Thoracic aorta (tissue), 2 donors: ENCODE data around the gene PTPN23. TPM values are rescaled to one million over a fixed set of nuclear protein-coding genes. Genes with fewer than 3 reads are reported as not detected.

ENCODE experiments used
- ATAC-seq: fragments of 150-250 bp; one replicate; pipeline ENCODE4 v1.8.0; 2017; ENCODE audit warnings: low read depth; ENCODE audit not compliant: insufficient number of reproducible peaks, low FRiP score
- DNase-seq: peaks from one replicate; pipeline ENCODE4 v3.0.0-alpha.2; 2020; ENCODE audit warnings: low spot score
- H3K27ac ChIP-seq, 2 donors: fragments of 200-600 bp; sonication (generic); 1 replicate in 1 of 2; 2 replicates in 1 of 2; pipeline ENCODE4 v1.5.1; 2016; ENCODE audit warnings: mild to moderate bottlenecking in 2 of 2, moderate library complexity in 2 of 2
- H3K27me3 ChIP-seq: fragments of 200-600 bp; sonication (generic); replicated peaks from 2 replicates; pipeline ENCODE4 v1.6.0; 2016; ENCODE audit warnings: mild to moderate bottlenecking; ENCODE audit not compliant: insufficient read depth
- H3K36me3 ChIP-seq: fragments of 200-600 bp; sonication (generic); one replicate; pipeline ENCODE4 v1.5.1; 2016
- H3K4me1 ChIP-seq, 2 donors: fragments of 200-600 bp; sonication (generic); 1 replicate in 1 of 2; 2 replicates in 1 of 2; pipeline versions ENCODE4 v1.5.1 to v1.6.0; 2016; ENCODE audit warnings: low read depth in 2 of 2, mild to moderate bottlenecking in 1 of 2; ENCODE audit not compliant: control insufficient read depth in 1 of 2
- H3K4me3 ChIP-seq: fragments of 200-600 bp; sonication (generic); 2 replicates; pipeline ENCODE4 v1.5.1; 2016; ENCODE audit warnings: mild to moderate bottlenecking
- H3K9me3 ChIP-seq: fragments of 200-600 bp; sonication (generic); 2 replicates; pipeline ENCODE4 v1.5.1; 2016
- total RNA-seq, 2 donors: library from RNA; depleted of rRNA; stranded (reverse); fragments of >200 nt; gene quantifications; one replicate each; pipeline versions ENCODE4 v1.1.0 to v1.2.3, GENCODE V29; 2016
- TF ChIP-seq, protein P1 (sequence below): fragments of 200-600 bp; sonication (generic); IDR thresholded peaks from one replicate; pipeline ENCODE4 v1.5.1; 2019; ENCODE audit warnings: antibody characterized with exemption

The PTPN23 gene
- total RNA-seq, 2 donors from 2014 or later = 32.2 to 50.4 TPM

DNA sequence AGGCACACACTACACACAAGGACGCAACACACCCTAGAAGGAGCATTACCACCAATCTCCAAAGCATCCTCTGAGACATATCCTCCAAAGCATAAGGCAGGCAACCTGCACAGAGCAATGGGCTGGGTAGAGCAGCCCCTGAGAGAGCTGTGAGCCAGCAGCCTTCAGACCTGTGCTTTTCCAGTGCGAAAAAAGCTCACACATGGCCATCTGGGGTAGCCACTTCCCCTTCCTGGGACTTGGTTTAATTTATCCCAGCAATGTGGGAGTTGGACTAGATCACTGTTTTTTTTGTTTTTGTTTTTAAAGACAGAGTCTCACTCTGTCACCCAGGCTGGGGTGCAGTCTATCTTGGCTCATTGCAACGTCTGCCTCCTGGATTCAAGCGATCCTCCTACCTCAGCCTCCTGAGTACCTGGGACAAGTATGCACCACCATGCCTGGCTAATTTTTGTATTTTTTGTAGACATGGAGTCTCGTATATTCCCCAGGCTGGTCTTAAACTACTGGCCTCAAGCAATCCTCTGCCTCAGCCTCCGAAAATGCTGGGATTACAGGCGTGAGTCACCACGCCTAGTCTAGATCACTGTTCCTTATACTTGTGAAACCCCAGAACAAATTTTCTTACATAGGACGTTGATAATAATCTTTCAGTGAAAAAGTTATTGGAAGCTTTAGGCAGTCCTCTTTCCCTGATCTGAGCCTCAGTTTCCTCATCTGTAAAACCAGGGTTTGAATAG is 18.9 kb downstream of the PTPN23 start:
- Histone ChIP-seq H3K27me3 (no peaks in the 10 kb centered on the region), H3K4me3 (no peak overlapping the region), H3K9me3 (no peaks in the 10 kb centered on the region), H3K36me3 (peaks cover 3% of the 10 kb centered on the region), H3K27ac (no peak overlapping the region), H3K4me1 (peaks cover 17 to 36% of the 10 kb centered on the region in 2 donors)
- no peak for ATAC-seq
- no peak for DNase-seq
- TF ChIP-seq, protein P1, sequence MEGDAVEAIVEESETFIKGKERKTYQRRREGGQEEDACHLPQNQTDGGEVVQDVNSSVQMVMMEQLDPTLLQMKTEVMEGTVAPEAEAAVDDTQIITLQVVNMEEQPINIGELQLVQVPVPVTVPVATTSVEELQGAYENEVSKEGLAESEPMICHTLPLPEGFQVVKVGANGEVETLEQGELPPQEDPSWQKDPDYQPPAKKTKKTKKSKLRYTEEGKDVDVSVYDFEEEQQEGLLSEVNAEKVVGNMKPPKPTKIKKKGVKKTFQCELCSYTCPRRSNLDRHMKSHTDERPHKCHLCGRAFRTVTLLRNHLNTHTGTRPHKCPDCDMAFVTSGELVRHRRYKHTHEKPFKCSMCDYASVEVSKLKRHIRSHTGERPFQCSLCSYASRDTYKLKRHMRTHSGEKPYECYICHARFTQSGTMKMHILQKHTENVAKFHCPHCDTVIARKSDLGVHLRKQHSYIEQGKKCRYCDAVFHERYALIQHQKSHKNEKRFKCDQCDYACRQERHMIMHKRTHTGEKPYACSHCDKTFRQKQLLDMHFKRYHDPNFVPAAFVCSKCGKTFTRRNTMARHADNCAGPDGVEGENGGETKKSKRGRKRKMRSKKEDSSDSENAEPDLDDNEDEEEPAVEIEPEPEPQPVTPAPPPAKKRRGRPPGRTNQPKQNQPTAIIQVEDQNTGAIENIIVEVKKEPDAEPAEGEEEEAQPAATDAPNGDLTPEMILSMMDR = no peak

DNA sequence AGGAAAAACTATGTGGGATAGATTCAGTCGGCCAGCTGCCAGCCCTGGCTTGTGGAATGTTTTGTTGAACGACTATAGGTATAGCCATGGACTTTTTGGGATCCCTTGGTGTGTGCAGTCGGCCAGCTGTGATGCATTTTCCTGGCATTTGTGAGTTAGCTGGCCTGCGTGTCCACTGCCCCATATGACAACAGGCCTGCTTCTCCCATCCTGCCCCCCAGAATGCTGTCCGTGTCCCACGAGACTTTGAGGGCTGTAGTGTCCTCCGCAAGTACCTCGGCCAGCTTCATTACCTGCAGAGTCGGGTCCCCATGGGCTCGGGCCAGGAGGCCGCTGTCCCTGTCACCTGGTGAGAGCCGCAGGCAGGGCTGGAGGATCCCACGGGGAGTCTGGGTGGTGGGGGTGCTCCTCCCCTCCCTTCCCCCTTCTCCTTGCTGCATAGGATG is 23.6 kb downstream of the PTPN23 start:
- ATAC-seq = no peak
- H3K9me3 ChIP-seq = no peaks in the 10 kb centered on the region
- H3K4me1 ChIP-seq = peaks cover 6 to 24% of the 10 kb centered on the region in 2 donors
- H3K36me3 ChIP-seq = peaks cover 41% of the 10 kb centered on the region
- no peaks in the 10 kb centered on the region for H3K27me3 ChIP-seq
- H3K4me3 ChIP-seq = no peak overlapping the region
- TF ChIP-seq, protein P1 = no peak
- no peak for DNase-seq
- H3K27ac ChIP-seq = peak overlapping the region; percentile 55 to 72

DNA sequence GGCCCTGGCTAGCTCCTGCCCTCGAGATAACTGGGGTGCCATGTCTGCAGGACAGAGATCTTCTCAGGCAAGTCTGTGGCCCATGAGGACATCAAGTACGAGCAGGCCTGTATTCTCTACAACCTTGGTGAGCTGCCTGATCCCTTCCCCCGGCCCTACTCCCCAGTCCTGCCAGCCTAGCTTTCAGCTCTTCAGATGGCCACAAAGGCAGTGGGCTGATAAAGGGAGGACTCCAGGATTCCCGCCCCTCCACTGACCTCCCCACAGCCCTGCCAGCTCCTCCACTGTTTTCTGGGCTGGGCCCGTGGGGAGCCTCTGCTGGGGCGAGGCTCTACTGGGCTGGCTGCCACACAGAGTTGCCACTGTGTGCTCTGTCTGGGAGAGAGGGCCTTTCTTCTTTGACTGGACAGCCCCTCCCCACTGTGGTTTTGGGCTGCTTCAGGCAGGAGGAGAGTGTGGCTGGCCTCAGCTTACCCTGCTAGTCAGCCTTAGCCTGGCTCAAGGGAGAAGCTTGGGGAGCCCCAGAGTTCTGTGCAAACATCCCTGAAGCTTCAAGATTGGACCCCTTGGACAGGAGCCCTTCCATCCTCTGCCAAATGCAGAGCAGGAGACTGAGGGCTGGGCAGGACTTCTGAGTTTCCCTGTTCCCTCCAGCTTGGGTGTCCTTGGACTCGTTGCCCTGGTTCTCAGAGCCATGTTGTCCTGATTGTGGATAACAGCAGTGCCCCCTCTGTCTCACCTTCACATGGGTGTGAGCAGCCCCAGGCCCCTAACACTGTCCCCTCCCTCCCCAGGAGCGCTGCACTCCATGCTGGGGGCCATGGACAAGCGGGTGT is 24.4 kb downstream of the PTPN23 start:
- Histone ChIP-seq H3K27ac (peak overlapping the region; percentile 55 to 72), H3K4me3 (no peak overlapping the region), H3K4me1 (peaks cover 6 to 24% of the 10 kb centered on the region in 2 donors), H3K36me3 (peaks cover 48% of the 10 kb centered on the region), H3K9me3 (no peaks in the 10 kb centered on the region), H3K27me3 (no peaks in the 10 kb centered on the region)
- TF ChIP-seq, protein P1 = no peak
- DNase-seq (no peak), ATAC-seq (peak; percentile 26)

DNA sequence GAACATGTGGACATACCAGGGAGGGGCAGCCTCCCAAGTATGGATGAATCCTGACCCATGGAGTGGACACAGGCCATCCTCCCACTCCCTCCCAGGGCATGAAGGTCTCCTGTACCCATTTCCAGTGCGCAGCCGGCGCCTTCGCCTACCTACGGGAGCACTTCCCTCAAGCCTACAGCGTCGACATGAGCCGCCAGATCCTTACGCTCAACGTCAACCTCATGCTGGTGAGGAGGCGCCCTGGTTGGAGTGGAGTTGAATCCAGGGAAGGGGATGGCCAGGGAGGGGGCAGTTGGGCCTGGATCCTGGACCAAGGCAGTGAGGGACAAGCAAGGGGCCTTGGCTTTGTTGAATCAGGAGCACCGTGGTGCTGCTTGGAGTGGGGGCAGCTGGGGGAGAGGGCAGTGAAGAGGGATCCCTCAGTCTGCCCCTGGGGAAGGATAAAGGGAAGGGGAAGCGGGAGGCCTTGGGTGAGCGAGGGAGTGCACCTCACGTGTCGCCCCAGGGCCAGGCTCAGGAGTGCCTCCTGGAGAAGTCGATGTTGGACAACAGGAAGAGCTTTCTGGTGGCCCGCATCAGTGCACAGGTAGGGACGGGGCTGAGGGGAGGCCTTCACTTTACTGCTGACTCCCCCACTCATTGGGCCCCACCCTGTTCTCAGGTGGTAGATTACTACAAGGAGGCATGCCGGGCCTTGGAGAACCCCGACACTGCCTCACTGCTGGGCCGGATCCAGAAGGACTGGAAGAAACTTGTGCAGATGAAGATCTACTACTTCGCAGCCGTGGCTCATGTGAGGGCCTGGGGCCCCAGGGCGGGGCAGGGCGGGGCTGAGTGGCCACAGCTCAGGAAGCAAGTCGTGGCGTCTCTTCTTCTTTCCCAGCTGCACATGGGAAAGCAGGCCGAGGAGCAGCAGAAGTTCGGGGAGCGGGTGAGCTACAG is 25.3 kb downstream of the PTPN23 start:
- H3K27ac ChIP-seq = peak overlapping the region; percentile 55 to 72
- peaks cover 53% of the 10 kb centered on the region for H3K36me3 ChIP-seq

More for the DNA sequence above, 25.3 kb downstream of the PTPN23 start:
- no peaks in the 10 kb centered on the region for H3K9me3 ChIP-seq
- TF ChIP-seq, protein P1 = no peak
- no peak for ATAC-seq
- no peaks in the 10 kb centered on the region for H3K27me3 ChIP-seq
- no peak for DNase-seq
- H3K4me1 ChIP-seq = peaks cover 6 to 24% of the 10 kb centered on the region in 2 donors
- no peak overlapping the region for H3K4me3 ChIP-seq
